SK-N-SH (cell line): ENCODE results near the gene UBXN6. TPM values are rescaled to one million over a fixed set of nuclear protein-coding genes. Genes with fewer than 3 reads are reported as not detected.

Experiments used
- CTCF ChIA-PET: fragments of 300-600, 350-600 bp; formaldehyde crosslinking; extraction: SDS; loops from one replicate; lab custom pipeline; 2021; lab: Yijun Ruan, JAX
- POLR2A ChIA-PET: fragments of 350-600 bp; sonication (Branson Sonifier 250); formaldehyde crosslinking; extraction: SDS; loops from one replicate; lab custom pipeline; 2020; ENCODE audit warnings: antibody characterized with exemption, inconsistent platforms; lab: Yijun Ruan, JAX
- DNase-seq: peaks from one replicate; pipeline ENCODE4 v3.0.0; 2012
- H2AFZ ChIP-seq: fragments of 200-600 bp; sonication (generic); 2 replicates; pipeline ENCODE4 v1.8.1; 2016; ENCODE audit warnings: antibody characterized with exemption, mild to moderate bottlenecking, low read depth
- H3F3A ChIP-seq: fragments of 200-600 bp; sonication (generic); replicated peaks from 2 replicates; pipeline ENCODE3; 2016; ENCODE audit warnings: antibody characterized with exemption, mild to moderate bottlenecking; ENCODE audit not compliant: insufficient read depth
- H3K27ac ChIP-seq, 2 experiments: fragments of 200-500 bp in 1 of 2; fragments of 200-600 bp in 1 of 2; sonication (Bioruptor generic) in 1 of 2; sonication (generic), shearing (Covaris generic) in 1 of 2; 2 replicates each; pipeline versions ENCODE4 v1.5.1 to v1.6.1; 2014 to 2016; ENCODE audit warnings: low read depth in 2 of 2, inconsistent platforms in 1 of 2, low read length in 1 of 2, mild to moderate bottlenecking in 1 of 2, mixed read lengths in 1 of 2
- H3K27me3 ChIP-seq: fragments of 200-600 bp; sonication (generic), shearing (Covaris generic); 2 replicates; pipeline ENCODE4 v1.6.1; 2016; ENCODE audit warnings: mixed run types; ENCODE audit not compliant: insufficient read depth
- H3K36me3 ChIP-seq, 2 experiments: fragments of 200-500 bp in 1 of 2; fragments of 200-600 bp in 1 of 2; sonication (Bioruptor generic) in 1 of 2; sonication (generic) in 1 of 2; replicated peaks in 1 of 2; 2 replicates each; pipeline versions ENCODE3 to v1.5.1; 2014 to 2016; ENCODE audit warnings: low read length in 1 of 2, mild to moderate bottlenecking in 1 of 2; ENCODE audit not compliant: insufficient read depth in 2 of 2, control insufficient read depth in 1 of 2
- H3K4me1 ChIP-seq, 2 experiments: fragments of 200-500 bp in 1 of 2; fragments of 200-600 bp in 1 of 2; sonication (Bioruptor generic) in 1 of 2; sonication (generic), shearing (Covaris generic) in 1 of 2; 2 replicates each; pipeline versions ENCODE4 v1.5.1 to v1.6.1; 2014 to 2016; ENCODE audit warnings: low read depth in 1 of 2, low read length in 1 of 2, mixed run types in 1 of 2; ENCODE audit not compliant: insufficient read depth in 2 of 2, control insufficient read depth in 1 of 2
- H3K4me2 ChIP-seq: fragments of 200-600 bp; sonication (generic), shearing (Covaris generic); 2 replicates; pipeline ENCODE4 v1.6.1; 2017; ENCODE audit warnings: mixed run types
- H3K4me3 ChIP-seq, 2 experiments: fragments of 200-500 bp in 1 of 2; fragments of 200-600 bp in 1 of 2; sonication (Bioruptor generic) in 1 of 2; sonication (generic), shearing (Covaris generic) in 1 of 2; 2 replicates each; pipeline versions ENCODE4 v1.5.1 to v1.8.1; 2014 to 2016; ENCODE audit warnings: low read depth in 2 of 2, inconsistent platforms in 1 of 2, low read length in 1 of 2, mild to moderate bottlenecking in 1 of 2, mixed read lengths in 1 of 2, moderate library complexity in 1 of 2
- H3K79me2 ChIP-seq: fragments of 200-600 bp; sonication (generic); 2 replicates; pipeline ENCODE4 v1.8.1; 2017; ENCODE audit warnings: mild to moderate bottlenecking; ENCODE audit not compliant: insufficient read depth
- H3K9ac ChIP-seq: fragments of 200-600 bp; sonication (generic); 2 replicates; pipeline ENCODE4 v1.6.1; 2017; ENCODE audit warnings: mixed run types
- H3K9me2 ChIP-seq: fragments of 200-600 bp; sonication (generic); 2 replicates; pipeline ENCODE4 v1.6.1; 2017; ENCODE audit warnings: mixed run types
- H3K9me3 ChIP-seq: fragments of 200-600 bp; sonication (generic); 2 replicates; pipeline ENCODE4 v1.6.1; 2017; ENCODE audit warnings: mixed run types, mild to moderate bottlenecking, moderate library complexity
- H4K20me1 ChIP-seq: fragments of 200-600 bp; sonication (generic); 2 replicates; pipeline ENCODE4 v1.6.1; 2017; ENCODE audit warnings: mild to moderate bottlenecking, mixed run types; ENCODE audit not compliant: insufficient read depth
- CHD2 ChIP-seq: fragments of 150-350 bp; IDR thresholded peaks from 2 replicates; pipeline ENCODE4 v1.6.1; 2018; ENCODE audit warnings: low read length; ENCODE audit not compliant: partially characterized antibody
- CTCF ChIP-seq: fragments of 200-600 bp; sonication (generic); IDR thresholded peaks from 2 replicates; pipeline ENCODE4 v1.6.1; 2017; ENCODE audit warnings: antibody characterized with exemption, mild to moderate bottlenecking, moderate library complexity
- ELF1 ChIP-seq: IDR thresholded peaks from 2 replicates; pipeline ENCODE4 v1.4.0; 2012
- EZH2phosphoT487 ChIP-seq: fragments of 200-600 bp; sonication (generic); IDR thresholded peaks from 2 replicates; pipeline ENCODE4 v1.6.1; 2017; ENCODE audit warnings: low read depth, mixed run types, mild to moderate bottlenecking, antibody characterized with exemption, moderate library complexity, borderline replicate concordance
- FOSL2 ChIP-seq: IDR thresholded peaks from 2 replicates; pipeline ENCODE4 v1.4.0; 2012; ENCODE audit warnings: low read depth, mild to moderate bottlenecking, moderate library complexity, borderline replicate concordance
- FOXJ3 ChIP-seq: sonication (generic); formaldehyde crosslinking; IDR thresholded peaks from 2 replicates; pipeline ENCODE4 v1.5.1; 2020; ENCODE audit warnings: mild to moderate bottlenecking, missing genetic modification reagents
- FOXM1 ChIP-seq: IDR thresholded peaks from 2 replicates; pipeline ENCODE4 v1.4.0; 2012; ENCODE audit warnings: low read depth, mild to moderate bottlenecking
- GABPA ChIP-seq: IDR thresholded peaks from 2 replicates; pipeline ENCODE4 v1.4.0; 2012; ENCODE audit warnings: low read depth, mild to moderate bottlenecking
- MEF2A ChIP-seq: IDR thresholded peaks from 2 replicates; pipeline ENCODE4 v1.4.0; 2012; ENCODE audit warnings: low read depth, borderline replicate concordance
- MXI1 ChIP-seq: IDR thresholded peaks from 2 replicates; pipeline ENCODE4 v1.6.1; 2012; ENCODE audit warnings: mild to moderate bottlenecking, low read depth, low read length, improper control_type of control experiment
- NRF1 ChIP-seq: IDR thresholded peaks from 2 replicates; pipeline ENCODE4 v1.6.1; 2012; ENCODE audit warnings: low read depth, mild to moderate bottlenecking, low read length
- PBX3 ChIP-seq: IDR thresholded peaks from 2 replicates; pipeline ENCODE4; 2012
- REST ChIP-seq: IDR thresholded peaks from 2 replicates; pipeline ENCODE4 v1.6.1; 2012; ENCODE audit warnings: mild to moderate bottlenecking, low read depth, low read length, moderate library complexity
- RFX5 ChIP-seq: IDR thresholded peaks from 2 replicates; pipeline ENCODE4 v1.6.1; 2012; ENCODE audit warnings: mild to moderate bottlenecking, improper control_type of control experiment, low read length
- TAF1 ChIP-seq: IDR thresholded peaks from 2 replicates; pipeline ENCODE4 v1.6.1; 2012; ENCODE audit warnings: low read depth, mild to moderate bottlenecking, low read length, moderate library complexity, borderline replicate concordance
- TCF12 ChIP-seq: IDR thresholded peaks from 2 replicates; pipeline ENCODE4 v1.4.0; 2012
- TEAD4 ChIP-seq: IDR thresholded peaks from 2 replicates; pipeline ENCODE4 v1.4.0; 2012; ENCODE audit warnings: mild to moderate bottlenecking, borderline replicate concordance; ENCODE audit not compliant: insufficient read depth
- WGBS: methylation state at CpG from one replicate; pipeline ENCODE4 v1.1.6; 2017; ENCODE audit warnings: low lambda C conversion rate; 5-methylcytosine and 5-hydroxymethylcytosine counted together
- polyA plus RNA-seq, 3 experiments: library from polyadenylated mRNA; depleted of rRNA; stranded (reverse); fragments of >200 nt; gene quantifications; 2 replicates each; pipeline ENCODE4 v1.2.3, GENCODE V29; 2012
- TF ChIP-seq, protein P1 (sequence below): IDR thresholded peaks from 2 replicates; pipeline ENCODE4 v1.4.0; 2012; ENCODE audit warnings: low read depth, borderline replicate concordance

The UBXN6 gene
- polyA plus RNA-seq, 1 of the 3 experiments (the other 2 are of a cell fraction) = 110 TPM

DNA sequence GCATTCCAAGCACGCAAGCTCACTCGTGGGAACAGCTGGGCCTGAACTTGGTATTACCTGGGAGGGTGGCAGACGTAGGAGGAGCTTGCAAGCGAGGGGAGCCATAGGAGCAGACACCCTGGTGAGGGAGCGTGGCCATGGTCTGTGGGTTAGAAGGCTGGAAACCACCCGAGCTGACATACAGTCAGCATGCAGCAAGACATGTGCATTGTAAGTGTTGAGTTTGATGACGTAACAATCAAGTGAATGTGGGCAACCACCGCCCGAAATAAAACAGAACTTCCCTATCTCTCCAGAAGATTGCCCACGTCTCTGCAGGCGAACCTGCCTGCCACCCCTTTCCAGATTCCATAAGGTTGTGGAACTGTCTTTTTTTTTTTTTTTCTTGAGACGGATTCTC lies 26.8 kb downstream of the UBXN6 start:
- Histone ChIP-seq H3K36me3 (peaks cover 0 to 28% of the 10 kb centered on the region in 2 experiments), H3K79me2 (no peaks in the 10 kb centered on the region; the same call in 1 of the 2 replicates)
- POLR2A ChIA-PET = no interaction called here
- no peak for DNase-seq
- TF ChIP-seq RFX5 = no peak
- no peak for TF ChIP-seq FOSL2
- no peak for TF ChIP-seq FOXM1
- TF ChIP-seq GABPA = no peak
- TF ChIP-seq PBX3 = no peak
- TF ChIP-seq CHD2 = no peak
- TF ChIP-seq TEAD4 = no peak
- TF ChIP-seq, protein P1, sequence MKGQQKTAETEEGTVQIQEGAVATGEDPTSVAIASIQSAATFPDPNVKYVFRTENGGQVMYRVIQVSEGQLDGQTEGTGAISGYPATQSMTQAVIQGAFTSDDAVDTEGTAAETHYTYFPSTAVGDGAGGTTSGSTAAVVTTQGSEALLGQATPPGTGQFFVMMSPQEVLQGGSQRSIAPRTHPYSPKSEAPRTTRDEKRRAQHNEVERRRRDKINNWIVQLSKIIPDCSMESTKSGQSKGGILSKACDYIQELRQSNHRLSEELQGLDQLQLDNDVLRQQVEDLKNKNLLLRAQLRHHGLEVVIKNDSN = no peak
- TF ChIP-seq NRF1 = no peak
- TF ChIP-seq CTCF = no peak
- no peak for TF ChIP-seq FOXJ3 (CRISPR knock-in tag)
- no peak for TF ChIP-seq MXI1
- TF ChIP-seq TAF1 = no peak
- no peak for TF ChIP-seq EZH2phosphoT487
- TF ChIP-seq TCF12 = no peak
- no peak for TF ChIP-seq ELF1
- TF ChIP-seq, all 33 proteins: peak for 0
- Histone ChIP-seq H3K9me3 (no peaks in the 10 kb centered on the region), H3K27ac (no peak overlapping the region), H3K27me3 (no peaks in the 10 kb centered on the region), H3K4me3 (no peak overlapping the region), H3K4me1 (no peaks in the 10 kb centered on the region), H3F3A (no peaks in the 10 kb centered on the region), H3K9me2 (no peaks in the 10 kb centered on the region), H3K4me2 (no peak overlapping the region), H2AFZ (no peak overlapping the region), H4K20me1 (no peaks in the 10 kb centered on the region), H3K9ac (no peak overlapping the region)
- CTCF ChIA-PET = no interaction called here
- WGBS = 93% methylated on average over 12 of the region's 12 CpGs

DNA sequence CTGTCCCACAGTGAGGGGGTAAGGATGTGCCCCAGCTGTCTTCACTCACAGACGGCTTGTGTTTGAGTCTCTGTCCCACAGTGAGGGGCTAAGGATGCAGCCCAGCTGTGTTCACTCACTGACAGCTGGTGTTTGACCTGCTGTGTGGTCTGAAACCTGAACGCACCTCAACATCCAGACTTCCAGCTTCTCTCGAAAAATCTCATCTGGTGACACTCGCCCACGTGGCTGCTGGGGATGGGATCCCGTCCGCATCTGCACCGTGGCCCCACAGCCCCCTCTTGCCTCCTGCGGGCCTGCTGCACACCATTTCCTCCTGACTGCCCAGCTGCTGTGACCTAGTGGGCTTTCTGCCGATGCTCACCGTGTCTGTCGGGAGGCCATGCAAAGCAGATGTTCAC lies 27.8 kb downstream of the UBXN6 start:
- Histone ChIP-seq H3K27ac (no peak overlapping the region), H3K4me2 (no peak overlapping the region), H3F3A (peaks cover 4% of the 10 kb centered on the region), H3K4me3 (no peak overlapping the region), H3K79me2 (no peaks in the 10 kb centered on the region; the same call in 1 of the 2 replicates), H3K9me3 (no peaks in the 10 kb centered on the region), H2AFZ (no peak overlapping the region), H4K20me1 (no peaks in the 10 kb centered on the region), H3K36me3 (peaks cover 0 to 28% of the 10 kb centered on the region in 2 experiments), H3K9me2 (no peaks in the 10 kb centered on the region), H3K9ac (no peak overlapping the region), H3K27me3 (no peaks in the 10 kb centered on the region), H3K4me1 (no peaks in the 10 kb centered on the region)
- ChIA-PET POLR2A (interaction anchor here (0.6 kb wide), 1 partner anchor 150 kb away, joined by 3 read pairs; no protein-coding TSS in a partner anchor), CTCF (interaction anchor here (0.8 to 1.6 kb wide), 2 partner anchors 15 to 30 kb away, joined by 3 to 4 read pairs; partner anchors contain the start of gene SH3GL1)
- 89% methylated on average over 11 of the region's 12 CpGs for WGBS
- no peak for DNase-seq
- no peak for TF ChIP-seq PBX3
- no peak for TF ChIP-seq REST
- TF ChIP-seq MEF2A = no peak
- no peak for TF ChIP-seq ELF1
